Epidermal melanocyte (primary cell): Measurements from ENCODE around the gene SMYD5.
"Not testable (repeated sequence)": the region's sequence is repeated elsewhere in the genome, so short reads cannot be mapped to it uniquely, and the experiment has no call there.

ENCODE experiments used
- DNase-seq: peaks from one replicate; pipeline ENCODE4 v3.0.0; 2011; ENCODE audit warnings: low spot score; ENCODE audit not compliant: insufficient read length

SMYD5 gene

GRCh38 chr2:73259704-73260337, 45.8 kb downstream of the SMYD5 start:
- no peak for DNase-seq

DNA sequence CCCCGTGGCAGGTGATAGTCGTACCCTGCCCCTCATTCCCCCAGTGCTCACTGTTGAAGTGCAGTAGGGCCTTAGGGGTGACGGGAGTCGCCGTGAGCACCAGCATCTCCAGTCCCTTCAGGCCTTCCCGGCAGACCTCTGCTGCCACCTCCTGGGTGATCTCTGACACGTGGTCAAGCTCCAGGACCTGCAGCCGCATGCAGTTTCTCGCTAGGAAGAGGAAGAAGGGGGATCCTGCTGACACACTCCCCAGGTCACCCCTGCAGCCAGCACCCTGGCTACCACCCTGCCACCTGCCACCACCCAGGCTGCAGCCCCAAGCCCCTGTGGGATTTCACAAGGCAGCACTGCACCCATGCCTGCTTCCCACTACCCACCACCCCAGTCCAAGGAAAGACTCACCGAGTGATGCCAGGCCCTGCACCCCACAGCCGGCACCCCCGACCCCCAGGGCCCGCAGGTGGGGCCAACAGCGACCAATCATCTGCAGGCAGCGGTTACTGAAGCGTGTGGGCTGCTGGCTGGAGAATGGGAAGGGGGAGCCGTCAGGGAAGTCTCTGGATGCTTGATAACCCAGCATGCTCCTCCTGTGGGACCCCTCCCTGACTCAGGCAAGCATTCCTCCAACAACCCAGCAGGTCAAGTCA, 46.4 kb downstream of the SMYD5 start:
- peak; percentile 57 for DNase-seq

DNA sequence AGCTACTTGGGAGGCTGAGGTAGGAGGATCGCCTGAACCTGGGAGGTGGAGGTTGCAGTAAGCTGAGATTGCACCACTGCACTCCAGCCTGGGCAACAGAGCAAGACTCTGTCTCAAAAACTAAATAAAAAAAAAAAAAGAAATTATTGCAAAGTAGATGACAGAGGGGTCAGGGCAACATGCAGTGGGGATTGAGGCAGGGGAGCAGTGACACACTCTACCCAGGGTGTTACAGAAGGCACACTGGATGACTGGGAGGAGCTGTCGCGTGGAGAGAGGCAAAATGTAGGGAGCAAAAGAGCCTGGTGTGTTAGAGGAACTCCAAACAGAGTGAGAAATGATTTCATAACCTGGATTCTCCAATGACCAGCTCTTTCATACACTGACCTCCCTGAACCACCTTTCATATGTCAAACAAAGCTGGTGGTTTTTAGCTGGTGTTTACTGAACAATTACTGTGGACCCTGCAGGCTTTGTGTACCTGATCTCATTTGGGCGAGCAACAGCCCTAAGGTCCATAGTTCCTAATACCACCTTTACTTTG, 48.1 kb downstream of the SMYD5 start:
- DNase-seq, result no peak

DNA sequence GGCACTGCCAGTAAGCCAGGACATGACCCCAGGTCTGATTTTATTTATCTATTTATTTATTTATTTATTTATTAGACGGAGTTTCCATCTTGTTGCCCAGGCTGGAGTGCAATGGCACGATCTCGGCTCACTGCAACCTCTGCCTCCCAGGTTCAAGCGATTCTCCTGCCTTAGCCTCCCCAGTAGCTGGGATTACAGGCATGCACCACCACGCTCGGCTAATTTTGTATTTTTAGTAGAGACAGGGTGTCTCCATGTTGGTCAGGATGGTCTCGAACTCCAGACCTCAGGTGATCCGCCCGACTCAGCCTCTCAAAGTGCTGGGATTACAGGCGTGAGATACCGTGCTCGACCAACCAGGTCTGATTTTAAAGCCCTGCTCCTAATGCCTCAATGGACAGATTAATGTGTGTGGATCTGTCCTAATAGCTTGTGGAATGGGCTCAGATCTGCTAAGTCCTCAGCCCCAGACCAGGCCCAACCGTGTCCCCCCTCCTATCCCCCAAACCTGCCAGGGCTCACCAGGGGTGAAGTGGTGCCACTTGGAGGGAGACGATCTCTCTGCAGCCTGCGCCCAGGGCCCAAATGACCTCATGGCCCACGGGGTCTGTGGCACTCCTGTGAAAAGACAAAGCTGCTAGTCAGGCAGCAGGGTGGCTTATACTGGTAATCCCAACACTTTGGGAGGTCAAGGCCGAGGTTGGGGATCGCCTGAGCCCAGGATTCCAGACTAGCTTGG, 48.8 kb downstream of the SMYD5 start:
- not testable (repeated sequence) for DNase-seq

DNA sequence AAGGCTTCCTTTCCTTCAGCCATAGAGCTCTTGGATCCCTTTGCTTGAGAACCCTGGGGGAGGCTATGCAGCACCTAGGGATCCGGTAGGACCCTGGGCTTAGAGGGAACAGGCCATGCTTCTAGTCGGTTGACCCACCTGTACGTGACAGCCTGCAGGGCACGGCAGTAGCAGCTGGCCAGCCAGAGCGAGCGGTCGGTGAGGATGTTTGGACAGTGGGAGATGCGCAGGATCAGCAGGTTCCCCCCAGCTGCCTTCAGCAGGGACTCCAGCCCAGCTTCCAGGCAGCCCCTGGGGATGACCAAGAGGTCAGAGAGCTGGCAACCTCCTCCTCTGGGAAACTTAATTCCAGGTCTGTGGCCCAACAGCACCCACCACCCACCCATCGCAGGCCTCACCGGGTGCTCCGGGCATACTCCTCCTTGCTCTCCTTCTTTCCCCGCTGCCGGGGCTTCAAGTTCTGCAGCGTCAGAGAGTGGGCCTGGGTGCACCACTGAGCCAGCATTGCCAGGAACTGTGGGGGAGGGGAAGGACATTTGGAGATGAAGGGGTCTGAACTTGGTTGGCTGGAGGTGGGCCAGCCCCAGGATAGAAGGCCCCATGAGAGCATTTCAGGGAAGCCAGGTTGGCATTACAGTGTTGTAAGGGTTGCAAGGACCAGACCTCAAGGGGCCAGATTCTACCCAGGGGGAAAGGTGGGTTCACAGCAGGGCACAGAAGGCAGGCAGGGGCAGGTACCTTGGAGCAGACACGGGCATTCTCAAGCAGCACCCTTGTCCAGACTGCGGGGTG, 49.7 kb downstream of the SMYD5 start:
- DNase-seq, result no peak

DNA sequence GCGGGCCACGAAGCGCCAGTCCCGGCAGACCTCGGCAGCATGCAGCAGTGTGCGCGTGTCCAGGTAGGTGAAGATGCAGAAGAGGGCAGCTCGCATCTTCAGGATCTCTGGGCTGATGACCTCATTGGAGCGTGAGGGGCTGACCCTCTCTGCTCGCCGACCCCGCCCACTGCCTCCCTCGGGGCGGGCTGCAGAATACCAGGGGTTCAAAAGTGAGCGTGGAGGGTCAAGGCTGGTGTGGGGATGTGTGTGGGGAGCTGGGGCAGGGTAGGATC, 50.2 kb downstream of the SMYD5 start:
- DNase-seq, result no peak

GRCh38 chr2:73264783-73265182, 50.7 kb downstream of the SMYD5 start:
- DNase-seq, result no peak

DNA sequence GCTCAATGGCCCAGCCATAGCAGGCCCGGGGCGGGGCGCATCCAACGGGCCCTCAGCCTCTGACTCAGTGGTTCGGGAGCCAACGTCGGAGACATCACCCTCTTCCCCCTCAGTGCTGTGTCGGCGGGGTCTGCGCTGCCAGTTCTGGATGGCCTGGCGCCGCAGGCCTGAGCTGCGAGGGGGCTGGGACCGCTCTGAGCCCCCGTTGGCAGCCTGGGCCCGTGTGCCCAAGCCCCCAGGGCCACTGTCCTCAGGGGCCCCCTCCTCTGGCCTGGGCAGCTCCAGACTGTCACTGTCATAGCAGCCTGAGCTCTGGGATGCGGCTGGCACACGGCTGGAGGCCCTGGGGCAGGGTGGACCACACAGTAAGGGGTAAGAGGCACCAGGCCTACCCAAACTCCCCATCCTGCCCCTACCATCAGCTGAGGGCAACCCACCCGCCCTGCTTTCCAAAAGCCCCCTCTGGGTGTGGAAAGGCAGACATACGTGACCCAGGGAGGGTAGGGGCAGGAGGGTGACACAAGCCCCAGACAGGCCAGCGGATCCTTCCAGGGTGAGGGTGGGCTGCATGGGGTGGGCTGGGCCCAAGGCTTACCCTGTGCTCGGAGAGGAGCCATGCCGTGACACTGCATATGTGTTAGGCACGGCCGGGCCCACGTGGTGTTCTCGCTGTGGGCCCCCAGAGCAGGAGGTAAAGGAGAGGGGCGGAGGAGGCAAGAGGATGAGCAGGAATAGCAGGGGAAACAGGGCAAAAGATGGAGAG, 51.4 kb downstream of the SMYD5 start:
- DNase-seq, result no peak

DNA sequence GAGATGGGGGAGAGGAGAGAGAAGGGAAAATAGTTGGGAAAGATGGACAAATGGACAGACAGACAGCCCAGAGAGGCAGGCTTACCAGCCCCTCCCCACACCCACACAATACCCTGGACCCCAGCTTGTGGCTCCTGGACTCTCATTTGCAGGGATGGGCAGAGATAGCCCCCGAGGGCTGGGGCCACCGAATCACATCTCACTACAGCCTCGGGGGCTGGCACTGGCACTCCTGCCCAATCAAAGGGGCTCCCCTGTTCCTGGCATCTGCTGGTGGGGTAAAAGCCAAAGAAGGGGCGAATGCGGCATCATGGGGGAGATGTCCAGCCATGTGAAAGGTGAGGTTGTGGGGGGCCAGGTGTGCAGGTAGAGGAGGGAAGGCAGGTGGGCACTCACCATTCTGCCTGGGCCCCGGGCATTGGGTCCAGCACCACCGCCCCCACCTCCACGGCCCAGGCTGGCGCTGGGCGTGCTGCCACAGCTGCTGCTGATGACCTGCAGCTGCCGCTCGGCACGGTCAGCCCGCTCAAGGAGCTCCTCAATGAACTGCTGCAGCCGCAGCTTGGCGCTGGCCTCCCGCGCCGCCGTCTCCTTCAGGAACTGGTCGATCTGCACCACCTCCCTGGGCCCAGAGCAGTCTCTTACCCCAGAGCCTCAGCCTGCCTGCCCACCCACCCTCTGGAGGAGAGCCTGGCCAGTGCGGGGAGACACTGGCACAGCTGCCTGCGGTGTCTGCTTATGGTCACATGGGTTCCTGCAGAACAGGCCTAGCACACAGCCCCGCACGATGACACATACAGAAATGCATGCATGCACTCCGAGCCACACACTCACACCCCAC, 52.2 kb downstream of the SMYD5 start:
- no peak for DNase-seq

DNA sequence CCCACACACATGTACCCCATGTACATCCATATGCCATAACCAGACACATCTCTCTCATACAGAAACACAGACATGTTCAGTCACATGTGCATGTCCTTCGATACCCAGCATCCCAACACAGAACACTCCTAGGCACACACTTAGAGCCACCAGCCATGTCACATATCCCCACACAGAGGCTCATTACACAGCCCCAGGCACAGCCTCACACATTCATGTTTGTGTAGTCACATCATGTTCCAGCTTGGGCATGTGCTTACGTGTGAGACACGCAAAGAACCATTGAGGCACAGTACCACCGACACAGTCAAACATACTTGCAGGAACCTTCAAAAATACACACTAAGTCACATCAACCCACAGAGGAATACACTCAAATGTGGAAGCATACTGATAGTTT, 53.0 kb downstream of the SMYD5 start:
- DNase-seq, result no peak

GRCh38 chr2:73268366-73268829, 54.4 kb downstream of the SMYD5 start:
- no peak for DNase-seq

- DNase-seq, result no peak
Measured at GRCh38 chr2:73268830-73269685, 55.0 kb downstream of the SMYD5 start.

DNA sequence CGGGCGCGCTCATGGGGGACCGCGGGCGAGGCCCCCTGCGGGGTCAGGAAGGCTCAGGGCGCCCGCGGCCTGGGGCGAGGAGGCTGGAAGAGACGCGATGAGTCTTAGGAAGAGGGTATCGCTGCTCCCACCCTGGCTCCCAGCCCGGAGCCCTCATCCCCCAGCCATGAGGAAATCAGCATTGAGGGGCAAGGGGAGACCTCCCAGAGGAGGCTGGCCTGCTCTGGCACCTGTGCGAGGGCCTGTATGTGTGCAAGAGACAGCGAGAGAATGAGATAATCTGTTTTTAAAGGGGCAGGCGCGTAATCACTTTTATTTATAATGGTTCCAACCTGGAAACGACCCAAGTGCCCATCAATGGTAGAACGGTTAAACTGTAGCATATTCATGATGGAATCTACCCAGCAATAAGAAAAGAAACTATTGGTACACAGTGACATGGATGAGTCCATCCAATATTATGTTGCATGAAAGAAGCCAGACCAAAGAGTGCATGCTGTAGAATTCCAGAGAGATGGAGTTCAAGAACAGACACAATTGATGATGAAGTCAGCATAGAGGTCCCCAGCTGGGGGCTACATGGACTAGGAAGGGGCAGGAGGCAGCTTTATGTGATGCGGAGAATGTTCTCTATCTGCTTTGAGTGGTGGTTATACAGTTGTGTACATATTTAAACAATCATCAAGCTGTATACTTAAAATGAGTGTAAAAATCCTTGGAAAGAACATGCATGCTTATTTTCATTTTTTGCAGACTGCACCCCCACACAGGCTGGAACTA, 55.8 kb downstream of the SMYD5 start:
- DNase-seq, result no peak

GRCh38 chr2:73272270-73272669, 58.2 kb downstream of the SMYD5 start:
- no peak for DNase-seq
